NCI-H146 treated with DMSO at 0.1 percent for 48 hours (cell line): ENCODE measurements around the gene DSP.

Source experiments
- DNase-seq: peaks from one replicate; lab custom pipeline; 2025; ENCODE audit not compliant: unreplicated experiment; lab: John Stamatoyannopoulos, UW

DSP gene, protein sequence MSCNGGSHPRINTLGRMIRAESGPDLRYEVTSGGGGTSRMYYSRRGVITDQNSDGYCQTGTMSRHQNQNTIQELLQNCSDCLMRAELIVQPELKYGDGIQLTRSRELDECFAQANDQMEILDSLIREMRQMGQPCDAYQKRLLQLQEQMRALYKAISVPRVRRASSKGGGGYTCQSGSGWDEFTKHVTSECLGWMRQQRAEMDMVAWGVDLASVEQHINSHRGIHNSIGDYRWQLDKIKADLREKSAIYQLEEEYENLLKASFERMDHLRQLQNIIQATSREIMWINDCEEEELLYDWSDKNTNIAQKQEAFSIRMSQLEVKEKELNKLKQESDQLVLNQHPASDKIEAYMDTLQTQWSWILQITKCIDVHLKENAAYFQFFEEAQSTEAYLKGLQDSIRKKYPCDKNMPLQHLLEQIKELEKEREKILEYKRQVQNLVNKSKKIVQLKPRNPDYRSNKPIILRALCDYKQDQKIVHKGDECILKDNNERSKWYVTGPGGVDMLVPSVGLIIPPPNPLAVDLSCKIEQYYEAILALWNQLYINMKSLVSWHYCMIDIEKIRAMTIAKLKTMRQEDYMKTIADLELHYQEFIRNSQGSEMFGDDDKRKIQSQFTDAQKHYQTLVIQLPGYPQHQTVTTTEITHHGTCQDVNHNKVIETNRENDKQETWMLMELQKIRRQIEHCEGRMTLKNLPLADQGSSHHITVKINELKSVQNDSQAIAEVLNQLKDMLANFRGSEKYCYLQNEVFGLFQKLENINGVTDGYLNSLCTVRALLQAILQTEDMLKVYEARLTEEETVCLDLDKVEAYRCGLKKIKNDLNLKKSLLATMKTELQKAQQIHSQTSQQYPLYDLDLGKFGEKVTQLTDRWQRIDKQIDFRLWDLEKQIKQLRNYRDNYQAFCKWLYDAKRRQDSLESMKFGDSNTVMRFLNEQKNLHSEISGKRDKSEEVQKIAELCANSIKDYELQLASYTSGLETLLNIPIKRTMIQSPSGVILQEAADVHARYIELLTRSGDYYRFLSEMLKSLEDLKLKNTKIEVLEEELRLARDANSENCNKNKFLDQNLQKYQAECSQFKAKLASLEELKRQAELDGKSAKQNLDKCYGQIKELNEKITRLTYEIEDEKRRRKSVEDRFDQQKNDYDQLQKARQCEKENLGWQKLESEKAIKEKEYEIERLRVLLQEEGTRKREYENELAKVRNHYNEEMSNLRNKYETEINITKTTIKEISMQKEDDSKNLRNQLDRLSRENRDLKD (N-terminal part only)

DNA sequence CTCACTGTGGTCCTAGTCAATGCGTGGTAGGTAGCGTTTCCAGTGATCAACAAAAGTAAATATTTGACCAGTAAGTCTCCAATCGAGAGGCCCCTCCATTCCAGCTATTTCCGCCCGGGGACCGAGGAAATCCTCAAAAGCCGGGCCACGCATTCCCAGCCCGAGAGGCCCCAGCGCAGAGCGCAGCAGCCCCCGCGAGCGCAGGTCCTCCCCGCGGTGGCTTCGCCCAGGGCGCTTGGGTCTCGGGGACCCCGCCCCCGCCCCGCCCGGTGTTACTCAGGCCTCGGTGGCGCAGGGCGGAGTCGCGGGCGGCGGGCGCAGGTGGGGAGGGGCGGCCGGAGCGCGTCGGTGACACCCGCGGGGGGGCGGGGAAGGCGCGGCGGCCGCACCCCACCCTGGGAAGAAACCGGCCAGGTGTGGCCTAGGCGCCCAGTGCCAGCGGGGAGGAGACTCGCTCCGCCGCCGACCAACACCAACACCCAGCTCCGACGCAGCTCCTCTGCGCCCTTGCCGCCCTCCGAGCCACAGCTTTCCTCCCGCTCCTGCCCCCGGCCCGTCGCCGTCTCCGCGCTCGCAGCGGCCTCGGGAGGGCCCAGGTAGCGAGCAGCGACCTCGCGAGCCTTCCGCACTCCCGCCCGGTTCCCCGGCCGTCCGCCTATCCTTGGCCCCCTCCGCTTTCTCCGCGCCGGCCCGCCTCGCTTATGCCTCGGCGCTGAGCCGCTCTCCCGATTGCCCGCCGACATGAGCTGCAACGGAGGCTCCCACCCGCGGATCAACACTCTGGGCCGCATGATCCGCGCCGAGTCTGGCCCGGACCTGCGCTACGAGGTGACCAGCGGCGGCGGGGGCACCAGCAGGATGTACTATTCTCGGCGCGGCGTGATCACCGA, at the start of gene DSP:
Gene DSP, plus strand, starts transcription at position 497 of the 890 bp plus-strand sequence. Its CDS starts 245 bp downstream, at position 742.
- DNase-seq, result peak; percentile 73

DNA sequence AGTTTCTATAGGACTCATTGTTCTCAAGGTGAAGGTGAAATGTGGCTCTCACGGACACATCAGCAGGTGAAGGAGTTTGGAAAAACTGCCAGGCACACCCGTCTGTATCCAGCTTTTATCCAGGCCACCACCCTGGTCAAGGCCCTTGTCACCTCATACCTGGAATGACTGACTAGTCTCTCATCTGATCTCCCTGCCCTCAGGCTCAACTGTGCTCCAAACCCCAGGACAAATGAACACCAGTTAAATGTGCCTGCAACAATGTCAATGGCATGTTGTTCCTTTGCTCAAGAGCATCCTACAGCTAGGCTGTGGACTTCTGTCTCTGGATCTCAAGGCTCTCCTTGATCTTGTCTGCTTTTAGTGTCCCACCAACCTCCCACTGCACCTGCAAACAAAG, 47.6 kb upstream of the DSP start:
- DNase-seq, result no peak

DNA sequence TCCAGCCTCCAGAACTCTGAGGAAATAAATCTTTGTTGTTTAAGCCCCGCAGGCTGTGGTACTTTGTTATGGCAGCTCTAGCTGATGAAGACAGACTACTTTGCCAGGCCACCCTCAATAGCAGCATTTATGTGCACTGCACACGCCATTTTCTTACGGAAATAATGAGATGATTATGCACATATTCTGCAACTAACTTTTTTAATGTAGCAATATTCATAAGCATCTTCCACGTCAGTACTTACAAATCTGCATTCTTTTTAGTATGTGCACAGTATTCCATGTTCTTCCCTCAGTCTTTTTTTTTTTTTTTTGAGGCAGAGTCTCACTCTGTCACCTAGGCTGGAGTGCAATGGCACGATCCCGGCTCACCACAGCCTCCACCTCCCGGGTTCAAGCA, 46.8 kb upstream of the DSP start:
- no peak for DNase-seq

DNA sequence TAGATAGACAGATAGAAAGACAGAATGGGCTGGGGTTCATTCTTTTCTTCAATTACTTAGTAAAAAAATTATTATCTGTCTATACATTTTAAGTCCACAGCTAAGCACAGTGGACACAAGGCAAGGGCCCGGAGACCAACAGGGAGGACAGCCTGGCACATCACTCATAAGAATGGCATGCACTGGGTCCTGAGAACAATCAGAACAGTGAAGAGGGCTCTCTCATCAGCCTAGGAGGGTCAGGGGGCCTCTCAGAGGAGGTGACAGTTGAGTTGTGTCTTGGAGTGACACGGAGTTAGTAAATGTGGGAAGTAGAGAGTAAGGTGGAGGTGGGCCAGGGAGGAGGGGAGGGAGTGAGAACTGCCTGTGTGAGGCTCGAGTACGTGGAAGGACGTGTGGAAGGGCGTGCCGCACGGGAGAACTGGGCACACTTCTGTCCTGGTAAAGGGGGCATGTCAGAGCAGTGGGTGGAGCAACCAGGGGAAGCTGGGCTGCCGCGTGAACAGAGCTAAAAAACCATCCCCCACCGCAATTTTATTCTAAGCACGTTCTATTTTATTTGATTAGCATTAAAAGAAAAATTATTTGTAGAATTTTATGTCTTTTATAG, 45.1 kb upstream of the DSP start:
- no peak for DNase-seq

DNA sequence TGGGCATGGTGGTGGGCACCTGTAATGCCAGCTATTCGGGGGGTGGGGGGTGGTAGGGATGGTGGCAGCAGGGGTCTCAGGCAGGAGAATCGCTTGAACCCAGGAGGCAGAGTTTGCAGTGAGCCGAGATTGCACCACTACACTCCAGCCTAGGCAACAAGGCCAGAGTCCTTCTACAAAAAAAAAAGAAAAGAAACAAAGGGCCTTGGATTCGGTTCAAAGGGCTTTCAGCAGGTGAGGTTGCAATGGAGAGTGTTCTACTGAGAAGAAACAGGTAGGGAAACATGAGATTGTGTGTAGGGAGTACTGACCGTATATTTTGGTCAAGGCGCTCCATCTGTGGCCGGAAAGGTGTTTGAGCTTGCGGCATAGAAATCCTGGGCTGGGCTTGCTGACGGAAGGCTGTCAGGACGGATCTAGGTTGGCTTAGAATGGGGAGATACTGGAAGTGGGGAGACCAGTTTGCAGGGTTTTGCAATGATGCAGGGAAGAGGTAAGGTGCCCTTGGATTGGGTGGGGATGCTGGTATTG, 40.7 kb upstream of the DSP start:
- no peak for DNase-seq

DNA sequence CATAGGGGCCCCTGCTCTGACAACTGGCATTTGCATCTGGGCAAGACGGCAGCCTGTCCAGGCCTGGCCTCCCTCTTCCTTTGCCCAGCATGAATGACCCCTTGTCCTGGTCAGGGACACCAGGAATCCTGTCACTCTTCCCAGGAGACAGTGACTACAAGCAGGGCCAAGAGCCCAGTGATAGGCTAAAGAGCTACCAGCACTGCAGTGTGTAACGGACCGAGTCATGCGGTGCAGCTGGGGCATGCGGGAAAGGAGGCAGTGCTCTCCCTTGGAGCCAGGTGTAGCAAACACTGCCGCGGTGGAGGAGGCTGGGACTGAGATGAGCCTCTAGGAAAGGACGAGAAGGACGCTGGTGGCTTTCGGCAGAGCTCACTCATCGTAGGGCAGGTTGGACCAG, 38.7 kb upstream of the DSP start:
- DNase-seq, result no peak

DNA sequence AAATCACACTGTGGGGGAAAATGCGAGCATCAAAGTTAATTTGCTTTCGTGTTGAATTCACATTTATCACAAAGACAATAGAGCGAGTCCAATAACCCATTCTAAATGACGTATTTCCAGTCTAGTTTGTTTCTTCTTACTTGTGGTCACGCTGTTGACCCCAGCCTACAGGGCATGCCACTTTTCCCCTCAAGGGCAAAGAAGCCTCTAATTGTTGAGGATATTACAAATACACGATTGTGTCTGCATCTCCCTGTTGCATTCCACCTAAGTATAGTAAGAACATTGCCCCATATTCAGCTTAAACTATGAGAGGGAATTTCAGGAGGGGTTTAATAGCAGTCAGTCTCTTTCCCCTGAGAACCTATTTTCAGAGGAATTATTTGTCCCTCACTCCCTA, 37.4 kb upstream of the DSP start:
- no peak for DNase-seq

DNA sequence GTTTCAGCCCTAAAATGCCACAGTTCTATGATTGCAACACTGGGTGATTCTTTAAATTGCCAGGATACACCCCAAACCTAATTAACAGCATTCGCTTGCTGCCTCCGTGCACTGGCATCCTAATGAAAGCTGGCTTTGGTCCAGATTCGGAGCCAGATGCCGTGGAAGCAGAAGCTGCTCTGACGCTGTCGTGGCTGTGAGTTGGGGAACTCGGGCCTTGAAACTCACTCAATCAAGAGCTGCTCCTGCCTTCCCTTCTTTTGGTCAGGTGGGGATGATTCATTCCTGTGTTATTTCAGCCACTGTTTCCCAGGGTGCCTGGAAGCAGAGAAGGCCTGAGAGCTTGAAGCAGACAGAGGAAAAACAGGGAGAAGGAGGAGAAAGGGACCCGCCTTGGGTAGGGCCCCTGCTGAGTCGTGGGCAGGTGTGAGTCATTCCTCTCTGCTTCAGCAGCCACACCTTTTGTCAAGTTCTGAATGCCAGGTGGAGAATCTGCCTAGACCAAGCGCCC, 36.2 kb upstream of the DSP start:
- DNase-seq, result peak; percentile 95

DNA sequence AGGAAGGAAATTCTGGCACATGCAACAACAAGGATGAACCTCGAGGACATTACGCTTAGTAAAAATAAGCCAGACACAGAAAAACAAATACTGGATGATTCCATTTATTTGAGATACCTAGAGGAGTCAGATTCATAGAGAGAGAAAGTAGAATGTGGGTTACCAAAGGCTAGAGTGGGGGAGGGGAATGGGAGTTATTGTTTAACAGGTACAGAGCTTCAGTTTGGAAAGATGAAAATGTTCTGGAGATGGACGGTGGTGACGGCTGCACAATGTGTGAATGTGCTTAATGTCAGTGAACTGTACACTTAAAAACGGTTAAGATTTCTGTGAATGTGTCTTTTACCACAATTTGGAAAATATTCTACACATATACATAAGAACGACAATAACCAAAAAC, 33.9 kb upstream of the DSP start:
- no peak for DNase-seq

DNA sequence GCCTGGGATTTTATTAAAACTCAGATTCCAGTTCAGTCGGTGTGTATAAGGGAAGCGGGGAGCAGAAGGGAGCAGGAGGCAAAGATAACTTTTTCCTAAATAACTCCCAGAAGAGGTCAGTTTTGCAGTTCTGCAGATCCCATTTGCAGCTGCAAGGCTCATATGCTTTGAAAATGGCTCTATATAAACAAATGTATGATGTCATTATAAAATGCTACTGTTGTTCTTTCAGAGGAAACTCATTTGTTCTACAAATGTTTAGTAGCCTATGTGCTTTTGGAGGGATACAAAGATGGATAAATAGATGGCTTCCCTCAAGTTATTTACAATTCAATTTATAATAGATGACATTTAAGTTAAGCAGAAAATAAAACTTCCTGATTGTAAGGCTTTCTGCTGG, 29.2 kb upstream of the DSP start:
- no peak for DNase-seq

DNA sequence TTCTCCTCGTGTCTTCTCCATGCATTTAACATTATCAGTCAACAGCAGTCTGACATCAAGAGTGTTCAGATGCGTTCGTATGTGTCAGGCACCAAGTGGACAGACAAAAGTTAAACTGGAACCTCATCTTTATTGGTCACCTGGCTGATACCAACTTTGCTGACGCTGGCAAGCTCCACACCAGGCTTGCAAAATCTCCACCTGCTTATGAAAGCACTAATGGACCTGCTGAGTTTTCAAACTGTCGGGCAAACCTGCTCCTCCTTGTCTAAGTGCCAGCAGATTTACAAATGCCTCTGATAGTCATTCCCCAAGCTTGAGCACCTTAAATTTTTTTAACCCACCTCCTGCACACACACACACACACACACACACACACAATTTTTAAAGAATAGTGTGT, 27.9 kb upstream of the DSP start:
- DNase-seq, result no peak

DNA sequence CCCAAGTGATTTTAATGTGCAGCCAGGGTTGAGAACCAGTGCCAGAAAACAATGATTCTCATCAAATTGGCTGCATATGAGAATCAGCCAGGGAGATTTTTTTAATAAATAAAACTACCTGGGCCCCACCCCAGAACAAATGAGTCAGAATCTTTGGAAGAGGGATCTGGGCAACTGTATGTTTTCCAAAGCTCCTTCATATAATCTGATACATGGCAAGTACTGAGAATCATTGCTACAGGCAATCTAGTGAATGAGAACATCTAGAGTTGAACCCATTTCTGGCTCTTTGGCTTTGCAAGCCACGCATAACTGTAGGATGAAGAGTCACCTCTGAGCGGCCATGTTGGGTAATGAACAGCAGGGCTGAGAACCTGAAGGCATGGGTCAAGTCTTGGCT, 26.1 kb upstream of the DSP start:
- DNase-seq, result no peak

DNA sequence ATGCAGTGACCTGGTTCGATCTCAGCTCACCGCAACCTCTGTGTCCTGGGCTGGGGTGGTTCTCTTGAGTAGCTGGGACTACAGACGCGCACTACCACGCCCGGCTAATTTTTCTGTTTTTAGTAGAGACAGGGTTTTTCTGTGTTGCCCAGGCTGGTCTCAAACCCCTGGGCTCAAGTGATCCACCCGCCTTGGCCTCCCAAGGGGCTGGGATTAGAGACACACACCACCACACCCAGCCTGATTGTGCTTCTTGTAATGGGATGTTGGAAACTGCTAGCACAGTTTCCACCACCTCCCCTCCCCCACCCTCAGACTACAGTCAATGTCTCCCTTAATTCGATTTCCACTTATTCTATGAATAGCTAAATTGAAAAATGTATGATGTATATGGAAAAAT, 22.6 kb upstream of the DSP start:
- DNase-seq, result no peak

DNA sequence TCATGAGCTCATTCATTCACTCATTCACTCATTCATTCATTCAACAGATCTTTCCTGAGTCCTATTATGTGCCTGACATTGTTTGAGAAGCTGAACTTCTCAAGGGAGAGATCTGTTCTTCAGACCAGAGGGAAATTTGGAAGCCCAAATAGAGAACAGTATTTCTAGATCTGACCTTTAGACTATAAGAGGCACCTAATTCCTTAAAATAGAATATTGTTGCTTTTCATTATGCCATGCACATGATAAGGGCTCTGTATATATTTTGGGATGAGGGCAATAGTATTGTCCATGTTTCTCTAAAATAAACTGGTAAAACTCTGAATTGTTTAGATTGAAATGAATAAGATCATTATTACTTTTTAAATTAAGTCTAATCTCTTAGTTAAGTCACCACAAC, 18.6 kb upstream of the DSP start:
- no peak for DNase-seq

DNA sequence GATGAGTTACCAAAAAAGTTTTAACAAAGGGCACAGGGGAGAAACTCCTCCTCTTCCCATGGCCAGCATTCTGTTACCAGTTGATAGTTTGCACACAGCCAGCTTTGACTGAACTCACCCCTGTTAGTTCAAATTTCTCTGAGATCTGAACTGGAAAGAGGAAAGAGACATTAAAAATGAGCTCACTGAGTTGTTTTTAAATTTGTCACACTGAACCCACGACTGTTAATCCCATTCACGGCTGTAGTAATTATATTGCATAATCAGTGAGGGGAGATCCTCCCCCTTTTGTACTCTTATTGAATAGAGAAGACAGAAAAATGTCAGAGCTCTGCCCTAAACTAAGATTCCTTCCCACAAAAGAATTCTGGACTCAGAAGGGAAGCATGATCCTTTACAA, 17.5 kb upstream of the DSP start:
- no peak for DNase-seq

DNA sequence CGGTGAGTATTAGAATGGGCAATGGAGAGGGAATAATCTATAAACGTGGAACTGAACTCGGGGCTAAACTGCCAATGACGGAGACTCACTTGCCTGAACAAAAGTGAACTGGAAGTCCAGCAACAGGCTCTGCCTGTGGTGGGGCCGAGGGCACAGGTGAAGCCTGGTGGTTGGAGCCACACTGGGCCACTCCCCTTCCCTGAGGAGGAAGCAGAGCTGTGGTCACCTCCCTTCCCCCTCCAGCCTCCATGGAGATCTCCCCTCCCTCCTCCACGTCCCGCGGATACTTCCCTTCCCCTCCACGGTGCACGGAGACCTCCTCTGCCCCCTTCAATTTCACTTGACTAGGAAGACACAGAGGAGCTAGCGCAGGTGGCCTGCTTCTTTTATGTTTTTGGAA, 14.7 kb upstream of the DSP start:
- DNase-seq, result no peak

DNA sequence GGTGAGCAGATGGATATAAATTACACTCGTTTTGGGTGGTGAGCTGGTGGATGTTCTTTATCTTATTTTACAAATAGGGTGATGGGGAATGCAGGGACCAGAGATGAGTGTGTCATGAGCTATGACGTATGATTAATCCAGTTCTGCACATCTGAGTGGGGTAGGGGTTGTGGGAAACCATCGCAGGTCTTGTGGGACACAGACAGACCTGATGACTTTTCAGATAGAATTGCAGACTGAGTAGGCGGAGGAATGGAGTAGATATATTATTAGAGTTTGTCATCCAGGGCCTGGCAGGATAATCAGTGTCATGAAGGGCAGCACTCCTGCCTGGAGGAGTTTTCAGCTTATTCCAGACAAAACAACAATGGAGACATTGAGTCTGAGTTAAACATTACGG, 12.9 kb upstream of the DSP start:
- DNase-seq, result no peak

DNA sequence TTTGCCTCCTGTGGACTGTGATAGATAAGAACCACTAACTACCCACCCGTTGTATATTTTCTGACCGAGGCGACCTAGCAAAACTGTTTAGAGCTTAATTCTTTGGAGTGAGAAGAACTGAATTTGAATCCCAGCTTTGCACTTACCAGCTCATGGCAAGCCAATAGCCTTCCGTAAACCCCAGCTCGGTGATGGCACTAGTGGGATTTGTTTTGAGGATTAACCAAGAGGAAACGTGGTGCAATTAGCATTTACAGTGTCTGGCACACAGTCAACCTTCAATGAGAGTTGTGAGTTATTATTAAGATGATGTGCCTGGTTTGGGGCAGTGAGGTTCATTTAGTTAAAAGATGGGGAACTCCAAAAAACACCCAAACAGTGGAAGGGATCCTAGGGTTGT, 12.3 kb upstream of the DSP start:
- no peak for DNase-seq

DNA sequence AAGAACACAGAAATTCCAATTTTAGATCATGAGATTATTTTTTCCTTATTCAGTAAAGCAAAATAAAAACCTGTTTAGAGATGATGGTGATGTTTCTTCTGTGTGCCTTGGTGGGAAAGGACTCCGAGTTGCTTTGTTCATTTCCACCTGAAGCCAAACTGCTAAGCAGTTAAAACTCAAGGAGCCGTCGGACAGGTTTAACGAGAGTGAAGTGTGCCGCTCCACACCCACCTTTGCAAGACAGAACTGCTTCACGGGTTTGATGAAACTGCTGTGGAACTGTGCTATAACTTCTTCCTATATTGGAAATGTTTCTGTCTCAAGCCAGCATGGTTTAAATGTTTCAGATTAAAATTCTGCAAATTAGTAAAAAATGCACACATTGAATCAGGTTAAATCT, 9.2 kb upstream of the DSP start:
- no peak for DNase-seq

DNA sequence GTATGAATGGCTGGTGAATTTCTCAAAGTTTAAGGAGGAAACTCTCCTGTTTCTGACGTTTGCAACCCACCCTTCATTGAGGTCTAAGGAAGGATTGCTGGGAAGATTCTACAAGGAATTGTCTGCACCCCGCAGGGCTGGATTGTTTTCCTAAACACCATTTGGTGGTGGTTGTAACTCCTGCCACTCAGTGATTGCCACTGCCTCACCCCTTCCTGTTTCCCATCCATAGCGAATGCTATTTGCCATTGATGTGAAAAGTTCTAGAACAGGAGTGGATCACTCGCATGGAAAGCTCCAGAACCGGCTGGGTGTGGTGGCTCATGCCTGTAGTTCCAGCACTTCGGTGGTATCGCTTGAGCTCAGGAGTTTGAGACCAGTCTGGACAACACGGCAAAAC, 8.7 kb upstream of the DSP start:
- no peak for DNase-seq
